Measurements from ENCODE around the gene SLIT3. TPM values are rescaled to one million over a fixed set of nuclear protein-coding genes. Genes with fewer than 3 reads are reported as not detected.

The SLIT3 gene
- total RNA-seq, 1 donor from 2014 or later, result 0.22 TPM

DNA sequence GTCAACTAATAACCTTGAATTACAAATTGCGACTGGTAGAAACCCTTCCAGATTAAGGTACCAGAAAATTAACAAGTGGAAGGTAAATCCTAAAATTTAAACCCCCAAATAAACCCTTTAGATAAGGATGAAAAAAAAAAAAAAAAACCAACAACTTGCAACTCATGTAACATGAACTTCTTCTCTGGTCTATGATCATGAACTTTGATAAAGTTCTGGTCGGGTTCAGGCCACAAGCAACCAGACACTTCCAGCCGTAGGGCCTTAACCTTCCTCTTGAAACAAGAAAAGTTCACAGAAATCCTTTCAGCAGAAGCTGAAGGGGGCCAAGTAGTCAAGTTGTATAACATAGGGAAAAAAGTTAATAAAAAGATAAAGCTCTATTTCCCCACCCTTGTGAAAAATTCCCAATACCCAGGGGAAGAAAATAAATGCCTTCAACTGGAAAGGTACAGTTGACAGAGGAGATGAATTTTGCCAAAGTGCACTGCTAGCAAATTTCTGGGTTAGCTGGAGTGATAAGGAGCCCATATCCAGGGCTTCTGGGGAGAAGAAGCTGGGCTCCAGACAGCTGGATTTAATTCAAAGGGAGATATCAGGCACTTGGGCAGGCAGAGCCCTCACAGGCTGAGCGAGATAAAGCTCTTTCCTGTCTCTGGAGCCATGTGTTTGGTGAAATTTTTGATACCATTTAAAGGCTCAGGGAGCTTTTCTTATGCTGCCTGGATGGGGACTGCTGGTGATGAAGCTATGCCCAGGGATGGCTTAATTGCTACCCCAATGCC, 487.6 kb downstream of the SLIT3 start:
- TF ChIP-seq EZH2phosphoT487 (IDR thresholded peaks at IDR 0.05), result no peak
- TF ChIP-seq, protein P1, sequence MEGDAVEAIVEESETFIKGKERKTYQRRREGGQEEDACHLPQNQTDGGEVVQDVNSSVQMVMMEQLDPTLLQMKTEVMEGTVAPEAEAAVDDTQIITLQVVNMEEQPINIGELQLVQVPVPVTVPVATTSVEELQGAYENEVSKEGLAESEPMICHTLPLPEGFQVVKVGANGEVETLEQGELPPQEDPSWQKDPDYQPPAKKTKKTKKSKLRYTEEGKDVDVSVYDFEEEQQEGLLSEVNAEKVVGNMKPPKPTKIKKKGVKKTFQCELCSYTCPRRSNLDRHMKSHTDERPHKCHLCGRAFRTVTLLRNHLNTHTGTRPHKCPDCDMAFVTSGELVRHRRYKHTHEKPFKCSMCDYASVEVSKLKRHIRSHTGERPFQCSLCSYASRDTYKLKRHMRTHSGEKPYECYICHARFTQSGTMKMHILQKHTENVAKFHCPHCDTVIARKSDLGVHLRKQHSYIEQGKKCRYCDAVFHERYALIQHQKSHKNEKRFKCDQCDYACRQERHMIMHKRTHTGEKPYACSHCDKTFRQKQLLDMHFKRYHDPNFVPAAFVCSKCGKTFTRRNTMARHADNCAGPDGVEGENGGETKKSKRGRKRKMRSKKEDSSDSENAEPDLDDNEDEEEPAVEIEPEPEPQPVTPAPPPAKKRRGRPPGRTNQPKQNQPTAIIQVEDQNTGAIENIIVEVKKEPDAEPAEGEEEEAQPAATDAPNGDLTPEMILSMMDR (IDR thresholded peaks at IDR 0.05), result no peak
- TF ChIP-seq EZH2 (IDR thresholded peaks at IDR 0.05), result no peak
- Mint-ChIP-seq H3K27me3 (ENCODE audit: insufficient read depth, low read depth) (peaks cover 3% of the 10 kb centered on the region), H3K4me3 (no peak overlapping the region), H3K4me1 (peaks cover 8% of the 10 kb centered on the region), H3K9me3 (no peaks in the 10 kb centered on the region), H3K27ac (no peak overlapping the region), H3K36me3 (no peaks in the 10 kb centered on the region)
- Histone ChIP-seq H2AFZ (replicated peaks) (no peak overlapping the region), H3K4me2 (no peak overlapping the region), H3K9ac (no peak overlapping the region), H3K27ac (no peak overlapping the region), H3K4me3 (no peak overlapping the region), H4K20me1 (ENCODE audit: low read depth) (no peaks in the 10 kb centered on the region), H3K36me3 (no peaks in the 10 kb centered on the region), H3K79me2 (ENCODE audit: low read depth) (no peaks in the 10 kb centered on the region), H3K4me1 (no peaks in the 10 kb centered on the region), H3F3A (ENCODE audit: low read depth) (no peaks in the 10 kb centered on the region), H3K9me3 (ENCODE audit: low read depth) (no peaks in the 10 kb centered on the region), H3K27me3 (peaks cover 24% of the 10 kb centered on the region)
- no peak for DNase-seq (ENCODE audit: low spot score)

DNA sequence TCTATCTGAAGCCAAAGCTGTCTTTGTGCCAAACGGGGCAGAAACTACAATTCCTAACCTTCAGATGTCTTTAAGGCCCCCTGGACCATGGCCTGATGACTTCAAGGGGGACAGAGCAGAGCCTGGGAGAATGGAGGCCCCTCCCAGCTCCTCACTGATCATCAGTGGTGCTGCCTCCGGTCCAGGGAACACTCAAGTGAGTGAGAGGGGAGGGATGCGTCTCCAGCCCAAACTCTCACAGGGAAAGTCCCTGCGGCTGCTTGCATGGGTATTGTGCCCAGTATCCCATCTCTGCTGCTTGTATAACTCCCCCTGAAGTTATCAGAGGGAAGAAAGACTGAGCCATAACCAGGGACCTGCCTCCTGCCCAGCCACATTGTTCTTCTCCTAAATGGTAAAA, 490.3 kb downstream of the SLIT3 start:
- H2AFZ ChIP-seq (replicated peaks), result no peak overlapping the region
- Mint-ChIP-seq H3K27ac (peak overlapping the region; percentile 84), H3K4me1 (no peaks in the 10 kb centered on the region), H3K9me3 (no peaks in the 10 kb centered on the region), H3K27me3 (ENCODE audit: insufficient read depth, low read depth) (peaks cover 3% of the 10 kb centered on the region), H3K36me3 (no peaks in the 10 kb centered on the region), H3K4me3 (no peak overlapping the region)
- H3K4me2 ChIP-seq, result no peak overlapping the region
- no peaks in the 10 kb centered on the region for H3K4me1 ChIP-seq
- no peak for DNase-seq (ENCODE audit: low spot score)
- H3K9ac ChIP-seq, result no peak overlapping the region
- H3K27ac ChIP-seq, result no peak overlapping the region
- TF ChIP-seq EZH2 (IDR thresholded peaks at IDR 0.05) (no peak), EZH2phosphoT487 (IDR thresholded peaks at IDR 0.05) (no peak)
- TF ChIP-seq, protein P1 (IDR thresholded peaks at IDR 0.05), result no peak
- H3K36me3 ChIP-seq, result no peaks in the 10 kb centered on the region
- H3K79me2 ChIP-seq (ENCODE audit: low read depth), result no peaks in the 10 kb centered on the region
- H3K9me3 ChIP-seq (ENCODE audit: low read depth), result no peaks in the 10 kb centered on the region
- H3K27me3 ChIP-seq, result peaks cover 3% of the 10 kb centered on the region
- no peaks in the 10 kb centered on the region for H3F3A ChIP-seq (ENCODE audit: low read depth)
- no peaks in the 10 kb centered on the region for H4K20me1 ChIP-seq (ENCODE audit: low read depth)
- H3K4me3 ChIP-seq, result no peak overlapping the region

DNA sequence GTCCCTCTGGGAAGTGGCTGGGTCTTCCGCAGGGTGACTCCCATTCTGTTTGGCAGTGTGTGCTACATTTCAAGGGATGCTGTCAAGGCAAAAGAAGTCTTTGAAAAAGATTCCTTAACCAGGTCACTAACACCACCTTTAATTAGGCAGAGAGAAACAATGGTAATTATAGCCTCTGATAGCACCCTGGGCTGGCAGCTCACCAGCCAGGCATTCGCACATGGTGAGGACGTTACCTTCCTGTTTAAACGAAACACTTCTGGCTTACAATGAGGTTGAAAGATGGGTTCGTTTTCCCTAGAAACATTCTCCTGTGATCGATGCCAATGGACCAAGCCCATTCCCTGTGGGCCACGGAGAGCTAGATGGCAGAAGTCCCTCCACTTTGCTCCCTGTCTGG, 491.7 kb downstream of the SLIT3 start:
- Histone ChIP-seq H3K27me3 (peaks cover 3% of the 10 kb centered on the region), H3K79me2 (ENCODE audit: low read depth) (no peaks in the 10 kb centered on the region), H3K9ac (no peak overlapping the region), H4K20me1 (ENCODE audit: low read depth) (no peaks in the 10 kb centered on the region), H3F3A (ENCODE audit: low read depth) (no peaks in the 10 kb centered on the region), H3K4me1 (no peaks in the 10 kb centered on the region), H3K4me3 (no peak overlapping the region), H3K9me3 (ENCODE audit: low read depth) (no peaks in the 10 kb centered on the region), H3K4me2 (no peak overlapping the region), H3K36me3 (no peaks in the 10 kb centered on the region), H3K27ac (no peak overlapping the region), H2AFZ (replicated peaks) (no peak overlapping the region)
- TF ChIP-seq EZH2phosphoT487 (IDR thresholded peaks at IDR 0.05) (no peak), EZH2 (IDR thresholded peaks at IDR 0.05) (no peak)
- TF ChIP-seq, protein P1 (IDR thresholded peaks at IDR 0.05), result no peak
- no peaks in the 10 kb centered on the region for H3K9me3 Mint-ChIP-seq
- H3K27me3 Mint-ChIP-seq (ENCODE audit: insufficient read depth, low read depth), result peaks cover 3% of the 10 kb centered on the region
- no peak overlapping the region for H3K4me3 Mint-ChIP-seq
- H3K4me1 Mint-ChIP-seq, result no peaks in the 10 kb centered on the region
- H3K36me3 Mint-ChIP-seq, result no peaks in the 10 kb centered on the region
- H3K27ac Mint-ChIP-seq, result no peak overlapping the region
- no peak for DNase-seq (ENCODE audit: low spot score)
